Measurements from ENCODE around the gene ACBD6.

- TF ChIP-seq CTCF (IDR thresholded peaks at IDR 0.05; ENCODE audit: low read depth, low read length, poor library complexity, severe bottlenecking) (no peak), EZH2phosphoT487 (IDR thresholded peaks at IDR 0.05; ENCODE audit: borderline replicate concordance, low read length) (no peak)
Measured at GRCh38 chr1:180262628-180263488, 239.5 kb downstream of the ACBD6 start.

Measured in DOHH2 (cell line).